Kidney glomerular epithelial cell (primary cell): ENCODE results near the gene RSAD2.

Experiments
- DNase-seq: peaks from one replicate; lab custom pipeline; 2025; lab: John Stamatoyannopoulos, UW

RSAD2 gene

DNA sequence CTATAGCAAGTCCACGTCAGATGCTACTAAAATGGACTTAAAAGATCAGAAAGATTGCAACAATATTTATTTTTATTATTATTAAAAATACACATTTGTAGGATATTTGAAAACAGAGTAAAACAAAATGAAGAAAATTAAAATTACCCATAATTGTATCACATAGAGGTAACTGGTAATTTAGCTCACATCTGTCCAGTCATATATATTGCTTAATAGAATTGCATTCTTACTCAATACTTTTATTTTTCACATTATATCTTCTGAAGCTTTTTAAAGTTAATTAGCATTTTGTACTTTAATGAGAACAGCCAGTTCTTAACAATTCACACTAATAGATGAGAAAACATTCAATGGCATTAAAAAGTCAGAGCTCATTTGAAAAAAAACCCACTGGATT, 28.1 kb downstream of the RSAD2 start:
- no peak for DNase-seq

DNA sequence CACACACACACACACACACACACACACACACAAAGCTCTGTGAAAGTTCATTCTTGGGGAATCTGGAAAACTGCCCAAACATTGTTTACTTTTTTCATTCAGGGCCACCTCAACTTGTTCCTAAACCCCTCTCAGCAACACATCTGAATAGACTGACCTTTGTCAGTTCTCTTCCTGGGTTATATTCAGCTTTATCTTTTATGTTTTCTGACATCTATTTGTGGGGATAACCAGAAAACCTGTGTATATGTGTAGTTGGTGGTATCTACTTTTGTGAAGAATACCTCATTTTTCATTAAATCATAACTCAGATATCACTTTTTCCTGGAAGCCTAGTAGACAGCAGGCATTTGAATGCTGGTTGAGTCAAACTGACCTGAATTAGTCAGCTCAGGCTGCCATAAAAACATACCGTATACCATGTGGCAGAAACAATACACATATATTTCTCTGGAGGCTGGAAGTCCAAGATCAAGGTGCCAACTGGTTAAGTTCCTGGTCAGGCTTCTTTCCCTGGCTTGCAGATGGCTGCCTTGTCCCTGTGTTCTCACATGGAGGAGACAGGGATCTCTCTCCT, 28.7 kb downstream of the RSAD2 start:
- no peak for DNase-seq

DNA sequence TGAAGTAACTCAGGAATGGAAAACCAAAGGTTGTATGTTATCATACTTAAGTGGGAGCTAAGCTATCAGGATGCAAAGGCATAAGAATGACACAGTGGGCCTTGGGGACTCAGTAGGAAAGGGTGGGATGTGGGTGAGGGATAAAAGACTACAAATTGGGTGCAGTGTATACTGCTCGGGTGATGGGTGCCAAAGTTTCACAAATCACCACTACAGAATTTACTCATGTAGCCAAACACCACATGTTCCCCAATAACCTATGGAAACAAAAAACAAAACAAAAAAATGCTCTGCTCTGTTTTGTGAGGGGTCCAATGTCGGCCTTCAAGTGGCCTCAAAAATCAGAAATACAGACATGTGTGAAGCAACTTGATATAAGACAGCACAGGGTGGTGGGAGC, 30.7 kb downstream of the RSAD2 start:
- DNase-seq, result no peak

DNA sequence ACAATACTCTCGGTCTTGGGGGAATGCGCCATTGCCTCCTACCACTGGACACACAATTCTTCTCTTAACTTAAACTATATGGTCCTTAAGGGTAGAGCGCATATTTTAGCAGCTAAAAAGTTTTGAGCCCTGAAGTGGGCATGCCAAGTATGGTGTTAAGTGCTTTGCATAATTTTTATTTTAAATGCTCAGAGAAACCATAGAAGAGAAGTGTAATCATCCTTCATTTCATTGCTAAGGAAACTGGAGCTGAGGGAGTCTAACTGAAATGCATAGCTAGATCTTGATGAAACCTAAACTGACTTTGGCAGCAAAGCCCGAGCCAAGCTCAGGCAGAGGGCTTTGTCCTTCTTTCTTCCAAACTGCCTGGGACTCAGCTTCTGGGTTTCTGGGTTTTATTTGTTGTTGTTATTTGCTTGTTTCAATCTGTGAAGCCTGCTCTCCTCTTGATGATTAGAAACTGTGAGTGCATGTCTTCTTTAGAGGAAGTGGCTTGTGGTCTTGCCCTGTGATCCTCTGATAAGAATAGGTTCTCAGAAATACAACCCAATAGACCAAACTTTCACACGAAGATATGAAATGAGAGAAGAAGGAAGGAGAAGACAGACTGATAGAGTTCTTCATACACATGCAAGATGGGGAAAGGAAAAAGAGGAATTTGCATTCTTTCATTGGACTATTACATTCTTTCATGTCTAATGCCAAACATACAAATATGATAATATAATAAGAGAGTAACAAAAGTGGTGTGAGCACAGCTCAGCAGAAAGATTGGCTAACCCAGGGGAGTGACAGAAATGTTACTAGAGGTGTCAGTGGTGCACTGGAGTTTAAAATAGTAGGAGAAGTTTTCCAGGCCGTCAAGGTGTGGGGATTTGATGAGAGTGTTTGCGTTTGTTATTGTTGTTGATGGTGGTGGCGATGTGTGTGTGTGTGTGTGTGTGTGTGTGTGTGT, 32.1 kb downstream of the RSAD2 start:
- DNase-seq, result no peak

DNA sequence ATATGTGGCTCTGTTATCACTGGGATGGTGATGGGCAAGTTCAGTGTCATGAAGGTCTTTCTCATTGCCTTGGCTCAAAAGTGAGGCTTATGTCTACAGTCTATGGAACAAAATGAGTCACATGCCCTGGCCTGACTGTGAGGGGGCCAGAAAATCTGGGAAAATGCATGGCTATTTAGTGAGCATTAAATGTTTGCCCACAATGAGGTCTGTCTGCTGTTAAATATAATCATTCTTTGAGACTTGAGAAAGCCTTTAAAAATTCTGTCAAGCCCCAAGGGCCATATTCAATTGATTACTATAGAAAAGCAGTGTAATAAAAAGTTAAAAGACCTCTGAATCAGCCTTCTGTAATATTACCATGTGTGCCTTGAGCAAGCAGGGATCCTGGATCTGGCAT, 34.1 kb downstream of the RSAD2 start:
- DNase-seq, result no peak

DNA sequence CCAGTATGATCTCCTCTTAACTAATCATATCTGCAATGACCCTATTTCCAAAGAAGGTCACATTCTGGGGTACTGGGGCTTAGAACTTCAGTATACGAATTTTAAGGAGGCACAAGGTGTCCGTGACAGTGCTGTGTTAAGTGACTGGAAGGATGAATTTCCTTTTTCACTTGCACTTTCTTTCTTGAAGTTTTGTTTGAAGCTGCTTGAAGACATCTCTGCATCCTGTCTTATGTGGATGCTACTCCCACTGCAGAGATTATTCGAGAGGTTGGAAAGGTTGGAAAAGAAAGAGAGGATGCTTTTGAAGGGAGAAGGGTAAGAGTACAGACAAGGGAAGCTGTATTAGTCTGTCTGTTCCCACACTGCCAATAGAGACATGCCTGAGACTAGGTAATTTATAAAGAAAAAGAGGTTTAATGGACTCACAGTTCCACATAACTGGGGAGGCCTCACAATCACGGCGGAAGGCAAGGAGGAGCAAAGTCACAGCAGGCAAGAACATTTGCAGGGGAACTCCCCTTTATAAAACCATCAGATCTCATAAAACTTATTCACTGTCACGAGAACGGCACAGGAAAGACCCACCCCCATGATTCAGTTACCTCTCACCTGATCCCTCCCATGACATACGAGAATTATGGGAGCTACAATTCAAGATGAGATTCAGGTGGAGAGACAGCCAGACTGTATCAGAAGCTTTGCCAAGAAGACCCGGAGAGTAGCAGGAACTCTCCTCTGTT, 36.0 kb downstream of the RSAD2 start:
- DNase-seq, result no peak

DNA sequence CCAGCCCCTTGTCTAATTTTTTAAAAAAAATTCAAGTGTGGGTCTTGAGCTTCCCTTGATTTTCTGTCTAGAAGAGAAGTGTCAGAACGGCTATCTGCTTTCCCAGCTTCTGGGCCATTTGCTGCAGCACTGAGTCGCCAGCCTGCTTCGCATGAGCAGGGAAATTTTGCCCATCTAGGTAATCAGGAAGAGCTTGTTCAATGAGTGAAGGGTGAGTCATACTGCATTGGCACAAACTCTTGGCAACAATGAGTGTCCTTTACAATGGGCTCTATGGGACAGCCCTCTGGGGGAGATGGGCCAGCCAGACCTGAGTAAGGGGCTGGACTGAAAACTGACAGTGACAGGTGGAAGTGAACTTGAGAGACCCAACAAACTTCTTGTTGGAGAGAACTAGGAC, 37.3 kb downstream of the RSAD2 start:
- peak; percentile 30 for DNase-seq

DNA sequence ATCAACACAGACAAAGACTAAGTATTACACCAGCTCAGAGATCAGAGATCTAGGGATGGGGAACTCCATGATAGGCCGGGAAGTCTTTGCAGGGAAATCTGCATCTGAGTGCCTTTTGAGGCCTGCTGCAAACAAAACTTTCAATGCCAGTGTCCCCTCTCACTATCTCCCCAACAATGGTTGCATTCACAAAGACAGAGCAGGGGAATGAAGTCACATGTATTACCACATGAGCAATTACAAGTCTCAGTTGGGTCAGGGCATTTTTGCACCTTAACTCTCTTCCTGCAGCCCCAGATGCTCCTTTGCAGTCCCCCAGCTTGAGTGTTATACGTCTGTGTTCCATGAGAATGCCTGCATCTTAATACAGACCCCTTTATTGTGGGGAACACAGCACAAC, 37.8 kb downstream of the RSAD2 start:
- no peak for DNase-seq

DNA sequence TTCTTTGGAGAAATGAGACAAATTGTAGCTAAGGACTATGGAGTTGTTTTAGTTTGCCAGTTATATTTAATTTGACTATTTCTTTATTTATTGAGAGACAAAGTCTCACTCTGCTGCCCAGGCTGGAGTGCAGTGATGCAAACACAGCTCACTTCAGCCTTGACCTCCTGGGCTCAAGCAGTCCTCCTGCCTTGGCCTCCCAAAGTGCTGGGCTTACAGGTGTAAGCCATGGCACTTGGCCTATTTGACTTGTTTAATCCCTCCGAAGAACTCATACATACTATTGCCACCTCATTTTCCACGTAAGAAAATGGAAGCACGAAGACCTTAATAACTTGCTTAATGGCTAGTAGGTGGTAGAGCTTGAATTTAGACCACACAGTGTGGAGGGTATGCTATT, 38.6 kb downstream of the RSAD2 start:
- no peak for DNase-seq

DNA sequence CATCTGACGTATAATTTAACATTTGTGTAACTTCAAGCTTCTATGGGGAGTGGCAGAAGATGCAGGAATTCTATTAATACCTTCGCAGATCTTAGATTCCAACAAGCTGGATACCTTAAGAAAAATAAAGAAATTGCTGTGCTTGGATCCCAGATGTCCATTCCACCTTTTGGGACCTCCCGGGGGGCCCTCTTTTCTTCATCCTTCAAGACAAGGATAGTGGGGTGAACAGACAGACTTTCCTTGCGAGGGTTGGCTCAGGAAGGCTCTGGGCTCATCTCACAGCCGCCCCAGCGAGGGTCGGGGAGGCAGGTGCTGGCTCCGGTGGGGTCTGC, 39.1 kb downstream of the RSAD2 start:
- no peak for DNase-seq

DNA sequence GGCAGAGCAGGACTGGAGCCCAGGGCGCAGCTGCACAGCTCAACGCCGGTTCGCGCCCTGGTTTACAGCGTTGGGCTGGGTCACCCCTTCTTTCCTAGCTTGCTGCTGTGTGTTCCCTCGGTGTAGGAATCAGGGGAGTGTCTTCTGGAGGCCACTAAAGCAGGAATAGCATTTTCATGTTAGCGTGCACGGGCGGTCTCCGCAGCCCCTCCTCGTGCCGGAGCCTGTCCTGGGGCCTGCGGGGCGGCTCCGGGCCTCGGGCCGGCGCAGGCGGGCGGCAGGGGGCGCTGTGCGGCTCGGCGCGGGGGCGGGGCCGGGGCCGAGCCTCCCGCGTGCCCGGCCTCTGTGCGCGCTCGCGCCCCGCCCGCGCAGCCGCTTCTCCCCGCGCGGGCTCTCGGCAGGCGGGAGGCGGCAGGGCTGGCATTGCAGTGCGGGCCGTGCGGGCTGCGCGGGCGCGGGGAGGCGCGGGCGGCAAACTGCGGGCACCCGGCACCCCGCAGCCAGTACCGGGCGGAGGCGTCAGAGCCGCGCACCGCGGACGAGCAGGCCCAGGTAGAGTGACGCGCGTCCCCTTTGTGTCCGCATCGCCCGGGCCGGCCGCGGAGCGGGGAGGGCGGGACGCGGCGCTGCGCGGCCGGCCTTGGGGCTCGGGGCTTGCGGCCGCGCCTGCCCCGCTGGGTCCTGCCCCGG, 39.6 kb downstream of the RSAD2 start, which contains the start of gene RNF144A:
Gene RNF144A (plus strand): TSS at position 342 of the 690 bp plus-strand sequence. CDS start 79,515 bp downstream, outside the sequence.
- peak; percentile 25 for DNase-seq

DNA sequence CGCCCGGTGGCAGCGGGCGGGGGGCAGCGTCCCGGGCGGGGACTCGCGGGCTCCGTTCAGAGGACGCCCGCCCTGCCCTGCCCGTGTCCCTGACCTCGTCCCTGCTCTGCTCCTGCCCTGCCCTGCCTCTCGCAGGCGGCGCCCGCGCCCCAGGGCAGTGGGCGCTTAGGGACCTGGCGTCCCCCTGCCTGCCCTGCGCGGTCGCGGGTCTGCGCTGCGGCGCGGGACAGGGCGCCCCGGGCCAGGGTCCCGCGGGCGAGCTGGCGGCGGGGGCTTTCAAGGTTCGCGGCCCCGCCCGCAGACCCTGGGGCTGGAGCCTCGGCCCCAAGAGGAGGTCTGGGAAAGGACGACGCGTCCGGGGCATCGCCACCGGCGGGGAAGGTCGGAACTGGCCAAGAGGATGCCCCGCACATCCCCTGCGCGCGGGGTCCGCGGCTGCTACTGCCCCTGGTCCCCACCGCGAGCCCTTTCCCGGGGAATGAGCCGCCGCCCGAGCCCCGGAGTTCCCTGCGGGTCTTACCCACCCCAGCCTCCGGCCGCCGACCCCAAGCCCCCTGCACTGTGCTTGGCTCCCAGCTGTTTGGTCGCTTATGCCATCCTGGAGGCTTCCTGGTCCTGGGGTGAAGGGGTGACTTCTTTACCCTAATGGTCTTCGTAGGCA, 40.3 kb downstream of the RSAD2 start:
- DNase-seq, result no peak

DNA sequence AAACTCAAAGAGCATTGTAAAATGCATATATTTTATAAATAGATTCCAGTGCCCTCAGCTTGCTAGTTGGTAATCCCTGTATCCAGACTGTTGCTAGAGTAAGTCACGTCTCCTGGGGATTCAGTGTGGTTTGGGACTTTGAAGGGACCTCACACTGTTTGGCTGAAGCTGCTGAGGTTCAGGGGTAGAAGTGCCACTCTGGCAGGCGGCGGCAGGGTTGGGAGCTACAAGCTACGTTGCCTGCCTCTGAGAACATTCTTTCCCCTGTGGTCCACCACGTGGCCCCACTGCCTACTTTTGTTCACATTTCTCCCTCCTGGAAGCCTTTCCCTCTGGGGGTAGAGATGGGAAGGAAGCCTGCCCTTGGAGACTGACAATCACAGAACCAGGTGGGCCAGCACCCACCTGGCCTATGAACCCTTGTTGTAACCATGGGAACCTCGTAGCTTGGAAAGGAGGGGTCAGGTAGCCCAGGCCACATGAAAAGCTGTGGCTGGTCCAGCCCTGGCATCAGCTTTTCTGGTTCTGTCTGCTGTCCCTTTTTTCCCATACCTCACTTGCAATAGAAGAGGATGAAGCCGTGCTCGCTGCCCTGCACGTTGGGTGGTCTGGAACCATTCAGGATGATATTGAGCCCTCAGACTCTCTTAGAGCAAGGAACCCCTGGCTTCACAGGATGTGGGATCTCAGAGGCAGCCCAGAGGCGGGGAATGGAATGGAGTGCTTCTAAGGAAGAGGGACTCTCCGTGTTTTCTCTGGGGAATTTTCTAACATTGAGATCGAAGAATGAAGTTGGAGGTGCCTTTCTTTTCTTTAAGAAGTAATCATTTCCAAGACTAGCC, 42.5 kb downstream of the RSAD2 start:
- no peak for DNase-seq

DNA sequence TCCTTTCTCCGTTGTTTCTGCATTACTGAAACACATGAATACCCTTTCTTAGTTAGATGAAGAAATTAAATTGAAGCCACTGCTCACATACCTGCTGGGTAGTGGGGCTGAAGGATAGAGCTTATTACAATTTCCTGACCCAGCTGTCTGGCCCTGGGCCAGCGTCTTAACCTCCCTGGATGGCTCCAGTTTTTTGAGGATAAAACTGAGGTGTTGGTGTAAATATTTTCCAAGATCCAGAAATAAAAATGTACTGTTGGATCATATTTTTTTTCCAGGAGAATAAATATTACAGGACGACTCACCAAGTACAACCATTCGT, 43.1 kb downstream of the RSAD2 start:
- no peak for DNase-seq

DNA sequence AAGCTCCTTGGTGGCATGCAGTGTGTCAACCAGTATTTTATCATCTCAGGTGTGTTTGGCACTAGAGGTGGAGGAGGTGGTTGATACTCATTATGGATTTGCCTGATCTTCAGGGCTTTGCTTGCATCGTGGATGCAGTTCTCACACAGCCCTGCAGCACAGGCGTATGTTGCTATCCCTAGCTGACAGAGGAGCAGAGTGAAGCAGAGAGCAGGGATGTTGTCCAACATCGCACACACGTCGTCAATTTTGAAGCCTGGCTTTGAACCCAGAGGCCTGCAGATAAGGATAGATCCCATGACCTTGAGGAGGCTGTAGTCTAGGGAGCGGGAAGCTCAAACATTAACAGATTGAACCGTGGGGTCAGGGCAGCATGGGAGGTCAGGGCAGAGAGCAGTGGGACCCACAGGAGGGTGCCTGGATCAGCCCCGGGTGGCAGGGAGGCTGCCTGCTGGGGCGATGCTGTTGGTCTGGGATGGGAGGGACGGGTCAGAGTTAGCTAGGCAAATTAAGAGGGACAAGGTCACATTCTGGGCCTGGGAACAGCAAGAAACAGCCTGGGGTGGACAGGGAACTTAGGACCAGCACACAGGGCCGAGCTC, 43.8 kb downstream of the RSAD2 start:
- DNase-seq, result no peak

DNA sequence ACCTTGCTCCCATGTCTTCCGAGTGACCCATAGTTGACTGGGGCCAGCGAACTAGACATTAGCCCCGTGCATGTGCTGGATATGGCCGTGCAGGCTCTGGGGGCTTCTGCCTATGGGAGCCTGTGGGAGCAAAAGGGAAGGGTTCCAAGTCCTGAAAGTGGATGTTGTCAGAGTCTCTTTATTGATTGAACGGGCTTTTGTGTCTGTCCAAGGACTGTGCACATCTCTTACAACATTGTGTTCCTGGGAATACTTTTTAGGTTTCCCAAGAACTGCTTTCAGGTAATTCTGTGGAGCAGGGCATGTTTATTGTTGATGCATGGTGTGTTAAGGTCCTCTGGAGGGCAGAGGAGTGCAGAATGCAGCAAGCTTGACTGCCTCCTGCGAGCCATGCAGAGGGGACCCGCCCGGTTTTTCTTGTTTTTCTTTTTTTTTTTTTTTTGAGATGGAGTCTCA, 44.7 kb downstream of the RSAD2 start:
- no peak for DNase-seq

DNA sequence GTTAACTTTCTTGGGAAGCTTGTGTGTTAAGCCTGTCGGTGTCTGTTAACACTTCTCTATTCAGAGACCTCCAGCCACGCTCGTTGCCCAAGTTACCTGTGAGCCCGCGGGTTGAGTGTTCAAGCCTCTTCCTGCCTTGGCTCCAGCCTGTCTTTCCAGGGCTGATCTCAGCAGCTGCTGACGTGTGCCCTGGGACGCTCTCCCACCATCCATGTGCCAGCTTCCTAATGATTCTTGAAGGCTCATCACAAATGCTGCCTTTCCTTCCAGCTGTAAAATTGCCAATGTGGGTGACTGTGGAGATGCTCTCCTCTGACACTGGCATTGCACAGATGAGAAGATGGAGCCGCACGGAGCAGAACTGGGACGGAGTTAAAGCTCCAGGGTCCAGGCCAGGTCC, 45.7 kb downstream of the RSAD2 start:
- DNase-seq, result no peak

DNA sequence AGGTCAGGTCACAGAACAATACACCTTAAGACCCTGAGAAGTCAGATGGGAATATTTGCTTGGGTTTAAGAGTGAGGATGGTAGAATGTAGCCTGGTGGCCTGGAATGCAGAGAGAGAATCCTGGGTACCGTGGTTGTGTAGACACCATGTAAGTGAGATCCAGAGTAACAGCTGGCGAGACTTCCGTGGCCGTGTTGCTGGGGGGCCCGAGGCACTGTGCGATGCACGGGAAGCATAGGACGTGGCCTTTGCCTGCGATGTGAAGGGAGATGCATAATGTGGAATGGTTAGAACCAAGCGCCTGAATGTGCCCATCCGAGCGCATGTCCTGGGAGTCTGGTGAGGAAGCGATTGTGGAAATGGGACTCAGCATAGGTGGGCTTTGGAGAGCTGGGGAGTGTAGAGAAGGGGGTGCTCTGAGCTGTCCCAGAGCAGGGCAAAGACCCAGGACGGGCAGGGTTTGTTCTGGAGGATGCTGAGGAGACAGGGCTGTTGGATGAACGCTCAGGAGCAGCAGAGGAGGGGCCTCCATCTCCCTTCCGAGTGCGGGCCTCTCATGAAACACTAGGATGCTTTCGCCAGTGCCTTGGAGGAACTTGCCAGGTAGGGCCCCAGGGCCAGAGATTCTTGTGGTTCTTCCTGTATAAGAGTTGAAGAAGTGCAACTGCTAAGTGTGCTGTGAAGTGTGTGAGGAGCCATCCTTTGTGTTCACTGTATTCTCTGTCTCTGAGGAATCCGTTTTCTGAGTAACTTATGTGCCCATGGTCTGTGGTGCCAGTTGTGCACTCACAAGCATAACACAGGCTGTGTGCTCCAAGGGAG, 46.7 kb downstream of the RSAD2 start:
- DNase-seq, result no peak

DNA sequence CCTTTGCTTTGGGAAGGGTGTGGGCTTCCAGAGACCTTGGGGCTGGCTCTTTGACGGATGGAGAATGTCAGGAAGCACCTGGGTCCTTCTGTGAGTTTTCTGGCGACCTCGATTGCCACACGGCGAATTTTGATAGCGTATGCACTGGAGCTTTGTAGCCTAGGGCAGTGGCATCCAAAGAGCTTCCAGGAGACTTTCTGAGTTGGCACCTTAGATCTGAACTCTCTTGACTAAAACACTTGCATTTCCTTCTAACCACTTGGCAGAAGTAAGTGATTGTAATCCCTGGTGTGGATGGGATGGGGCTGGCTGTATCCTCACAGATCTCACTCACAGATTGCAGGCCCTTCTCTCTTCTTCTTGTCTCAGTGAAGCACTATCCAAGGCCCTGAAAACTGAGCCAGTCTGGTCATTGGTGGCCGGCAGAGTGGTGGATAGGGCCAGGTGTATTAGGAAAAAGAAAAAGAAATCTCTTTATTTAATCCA, 47.4 kb downstream of the RSAD2 start:
- no peak for DNase-seq
